CD4-positive, alpha-beta T cell (primary cell): ENCODE data around the gene ST3GAL3. TPM values are rescaled to one million over a fixed set of nuclear protein-coding genes. Genes with fewer than 3 reads are reported as not detected.

Experiments
- ATAC-seq: fragments of 200-7000 bp; cut with Tn5 transposase; one replicate; pipeline ENCODE4 v1.10.0; 2022; ENCODE audit warnings: mild to moderate bottlenecking; ENCODE audit not compliant: poor library complexity
- CTCF ChIA-PET: fragments of 350-600 bp; sonication (Branson Sonifier 250); formaldehyde crosslinking; loops from one replicate; lab custom pipeline; 2021; ENCODE audit warnings: antibody characterized with exemption, inconsistent platforms; lab: Charles Lee
- POLR2A ChIA-PET: fragments of 350-600 bp; sonication (Branson Sonifier 250); formaldehyde crosslinking; loops from one replicate; lab custom pipeline; 2021; ENCODE audit warnings: antibody characterized with exemption, inconsistent platforms; lab: Charles Lee
- DNase-seq, 14 experiments: peaks; one replicate each; pipeline ENCODE4 v3.0.0-alpha.2; 2013 to 2020; ENCODE audit warnings: mixed read lengths in 2 of 14
- H3K27ac ChIP-seq, 2 donors: one replicate each; pipeline versions ENCODE4 v1.5.1 to v1.7.0; 2013; ENCODE audit warnings: low read length in 2 of 2, low read depth in 1 of 2, mild to moderate bottlenecking in 1 of 2
- H3K27me3 ChIP-seq, 2 experiments: 1 replicate in 1 of 2; 2 replicates in 1 of 2; pipeline versions ENCODE4 v1.6.1 to v1.7.0; 2013; ENCODE audit warnings: low read length in 2 of 2, control low read depth in 1 of 2, mild to moderate bottlenecking in 1 of 2, moderate library complexity in 1 of 2; ENCODE audit not compliant: insufficient read depth in 2 of 2, control insufficient read depth in 1 of 2
- H3K36me3 ChIP-seq: one replicate; pipeline ENCODE4 v1.6.1; 2013; ENCODE audit warnings: low read length, control low read depth; ENCODE audit not compliant: insufficient read depth
- H3K4me1 ChIP-seq: one replicate; pipeline ENCODE4 v1.6.1; 2013; ENCODE audit warnings: low read length, control low read depth; ENCODE audit not compliant: insufficient read depth
- H3K4me3 ChIP-seq: one replicate; pipeline ENCODE4 v1.5.1; 2013; ENCODE audit warnings: mild to moderate bottlenecking, low read length, moderate library complexity
- H3K9me3 ChIP-seq, 2 experiments: 1 replicate in 1 of 2; 2 replicates in 1 of 2; pipeline versions ENCODE4 v1.6.1 to v1.7.0; 2013; ENCODE audit warnings: low read length in 2 of 2, mild to moderate bottlenecking in 2 of 2, control low read depth in 1 of 2, moderate library complexity in 1 of 2; ENCODE audit not compliant: control insufficient read depth in 1 of 2, insufficient read depth in 1 of 2
- H3K27ac Mint-ChIP-seq: one replicate; pipeline ENCODE4 v1.8.0; 2020; ENCODE audit warnings: mixed read lengths
- H3K27me3 Mint-ChIP-seq: one replicate; pipeline ENCODE4 v1.8.0; 2021; ENCODE audit warnings: mixed read lengths
- H3K36me3 Mint-ChIP-seq: one replicate; pipeline ENCODE4 v1.8.0; 2021; ENCODE audit warnings: low read depth, mixed read lengths
- H3K4me1 Mint-ChIP-seq: one replicate; pipeline ENCODE4 v1.8.0; 2021; ENCODE audit warnings: low read depth, mixed read lengths
- H3K4me3 Mint-ChIP-seq: one replicate; pipeline ENCODE4 v1.8.0; 2020; ENCODE audit warnings: mild to moderate bottlenecking, mixed read lengths
- H3K9me3 Mint-ChIP-seq: one replicate; pipeline ENCODE4 v1.8.0; 2020; ENCODE audit warnings: mixed read lengths
- intact Hi-C, 2 experiments: fragments of 100-400 bp; cut with DNase I in 1 of 2; cut with micrococcal nuclease in 1 of 2; formaldehyde crosslinking; loops; one replicate each; pipeline versions ENCODE4 v1.15.1 to v1.9.0; 2023 to 2025; cut with DNase I, micrococcal nuclease
- total RNA-seq, 174 experiments: library from RNA in 2 of 174; stranded (reverse) in 2 of 174; gene quantifications; one replicate each; pipeline ENCODE4 v1.2.3 and lab custom pipeline; 2021 to 2026
- TF ChIP-seq, protein P1 (sequence below): fragments of 200-600 bp; IDR thresholded peaks from one replicate; pipeline ENCODE4 v1.8.0; 2022; ENCODE audit warnings: antibody characterized with exemption, mild to moderate bottlenecking

ST3GAL3 gene
- total RNA-seq, 2 experiments from 2014 or later = 17.6 to 20.5 TPM

- ChIA-PET POLR2A (no interaction called here), CTCF (interaction anchor here (0.6 kb wide), 1 partner anchor 22 kb away, joined by 3 read pairs; no protein-coding TSS in a partner anchor)
- Histone ChIP-seq H3K27me3 (no peaks in the 10 kb centered on the region), H3K27ac (no peak overlapping the region), H3K4me1 (no peaks in the 10 kb centered on the region), H3K4me3 (no peak overlapping the region), H3K36me3 (peaks cover 89% of the 10 kb centered on the region), H3K9me3 (no peaks in the 10 kb centered on the region)
- Mint-ChIP-seq H3K9me3 (no peaks in the 10 kb centered on the region), H3K36me3 (peaks cover 63% of the 10 kb centered on the region), H3K27me3 (no peaks in the 10 kb centered on the region), H3K4me1 (no peaks in the 10 kb centered on the region), H3K27ac (no peak overlapping the region), H3K4me3 (no peak overlapping the region)
- intact Hi-C loops = no loop called here
- TF ChIP-seq, protein P1, sequence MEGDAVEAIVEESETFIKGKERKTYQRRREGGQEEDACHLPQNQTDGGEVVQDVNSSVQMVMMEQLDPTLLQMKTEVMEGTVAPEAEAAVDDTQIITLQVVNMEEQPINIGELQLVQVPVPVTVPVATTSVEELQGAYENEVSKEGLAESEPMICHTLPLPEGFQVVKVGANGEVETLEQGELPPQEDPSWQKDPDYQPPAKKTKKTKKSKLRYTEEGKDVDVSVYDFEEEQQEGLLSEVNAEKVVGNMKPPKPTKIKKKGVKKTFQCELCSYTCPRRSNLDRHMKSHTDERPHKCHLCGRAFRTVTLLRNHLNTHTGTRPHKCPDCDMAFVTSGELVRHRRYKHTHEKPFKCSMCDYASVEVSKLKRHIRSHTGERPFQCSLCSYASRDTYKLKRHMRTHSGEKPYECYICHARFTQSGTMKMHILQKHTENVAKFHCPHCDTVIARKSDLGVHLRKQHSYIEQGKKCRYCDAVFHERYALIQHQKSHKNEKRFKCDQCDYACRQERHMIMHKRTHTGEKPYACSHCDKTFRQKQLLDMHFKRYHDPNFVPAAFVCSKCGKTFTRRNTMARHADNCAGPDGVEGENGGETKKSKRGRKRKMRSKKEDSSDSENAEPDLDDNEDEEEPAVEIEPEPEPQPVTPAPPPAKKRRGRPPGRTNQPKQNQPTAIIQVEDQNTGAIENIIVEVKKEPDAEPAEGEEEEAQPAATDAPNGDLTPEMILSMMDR = no peak
- ATAC-seq (no peak), DNase-seq (no peak)
These were observed 23.8 kb upstream of the ST3GAL3 start for GRCh38 chr1:43683560-43683959.

GRCh38 chr1:43686801-43687200, 20.5 kb upstream of the ST3GAL3 start:
- POLR2A ChIA-PET = no interaction called here
- CTCF ChIA-PET = no interaction called here

DNA sequence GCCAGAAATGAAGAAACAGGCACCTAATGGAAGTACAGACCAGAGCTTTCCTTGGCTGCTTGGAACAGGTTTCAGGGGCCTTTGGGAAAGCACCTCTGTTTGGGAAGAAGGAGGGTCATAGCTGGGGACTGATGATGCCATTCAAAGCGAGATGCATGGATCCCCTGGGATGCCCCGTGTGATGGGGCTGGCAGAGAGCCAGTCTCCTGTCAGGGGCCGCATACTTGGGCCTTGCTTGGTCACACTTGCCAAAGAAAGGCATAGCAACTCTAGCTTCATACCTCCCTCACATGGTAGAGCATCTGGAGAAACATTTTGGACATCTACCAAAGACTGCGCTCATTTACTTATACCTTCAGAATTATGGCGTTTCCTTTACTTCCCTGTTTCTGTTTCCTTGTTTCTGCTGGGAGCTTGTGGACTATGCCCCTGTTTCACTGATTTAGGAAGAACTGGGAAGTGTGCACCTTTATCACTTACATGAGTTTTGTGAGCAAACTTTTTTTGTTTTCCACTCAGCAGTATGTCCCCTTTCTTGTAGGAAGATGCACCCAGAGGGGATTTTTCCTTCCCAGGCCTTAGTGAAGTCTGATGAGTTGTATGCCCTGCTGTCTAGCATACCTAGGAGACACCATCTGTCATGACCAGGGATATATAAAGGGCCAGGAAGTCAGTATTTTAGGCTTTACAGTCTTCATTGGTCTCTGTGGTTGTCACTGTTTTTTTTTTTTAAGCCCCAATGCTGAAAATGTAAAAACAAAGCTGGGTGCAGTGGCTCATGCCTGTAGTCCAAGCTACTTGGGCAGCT, 19.8 kb upstream of the ST3GAL3 start:
- ATAC-seq = no peak
- CTCF ChIA-PET = no interaction called here

More at GRCh38 chr1:43686801-43687200, 20.5 kb upstream of the ST3GAL3 start:
- peaks cover 93% of the 10 kb centered on the region for H3K36me3 ChIP-seq
- no peaks in the 10 kb centered on the region for H3K27me3 ChIP-seq
- H3K9me3 Mint-ChIP-seq = no peaks in the 10 kb centered on the region
- no peaks in the 10 kb centered on the region for H3K4me1 Mint-ChIP-seq
- no peak overlapping the region for H3K27ac ChIP-seq
- intact Hi-C loops = no loop called here
- no peaks in the 10 kb centered on the region for H3K9me3 ChIP-seq
- DNase-seq (no peak), ATAC-seq (no peak)
- no peak overlapping the region for H3K27ac Mint-ChIP-seq
- H3K4me3 Mint-ChIP-seq = no peak overlapping the region
- H3K4me3 ChIP-seq = no peak overlapping the region
- TF ChIP-seq, protein P1 = no peak
- no peaks in the 10 kb centered on the region for H3K27me3 Mint-ChIP-seq
- H3K4me1 ChIP-seq = no peaks in the 10 kb centered on the region
- H3K36me3 Mint-ChIP-seq = peaks cover 42% of the 10 kb centered on the region

More for the DNA sequence above, 19.8 kb upstream of the ST3GAL3 start:
- Mint-ChIP-seq H3K9me3 (no peaks in the 10 kb centered on the region), H3K4me1 (no peaks in the 10 kb centered on the region), H3K36me3 (peaks cover 36% of the 10 kb centered on the region), H3K4me3 (no peak overlapping the region), H3K27ac (no peak overlapping the region), H3K27me3 (no peaks in the 10 kb centered on the region)
- intact Hi-C loops = no loop called here
- Histone ChIP-seq H3K4me3 (no peak overlapping the region), H3K4me1 (no peaks in the 10 kb centered on the region), H3K9me3 (no peaks in the 10 kb centered on the region), H3K27me3 (no peaks in the 10 kb centered on the region), H3K36me3 (peaks cover 93% of the 10 kb centered on the region), H3K27ac (no peak overlapping the region)
- TF ChIP-seq, protein P1 = no peak
- DNase-seq = no peak
- POLR2A ChIA-PET = interaction anchor here (0.9 kb wide), 1 partner anchor 20 kb away, joined by 3 read pairs; no protein-coding TSS in a partner anchor
